ES-I3 (cell line): ENCODE measurements around the gene CCDC187.
"Not testable (repeated sequence)": the region's sequence is repeated elsewhere in the genome, so short reads cannot be mapped to it uniquely, and the experiment has no call there.

ENCODE experiments used
- H3K36me3 ChIP-seq: 2 replicates; pipeline ENCODE4 v1.6.1; 2013; ENCODE audit warnings: mild to moderate bottlenecking, low read length, control low read depth, moderate library complexity; ENCODE audit not compliant: insufficient read depth
- H3K4me1 ChIP-seq: 2 replicates; pipeline ENCODE4 v1.6.1; 2013; ENCODE audit warnings: mild to moderate bottlenecking, control low read depth, low read length; ENCODE audit not compliant: insufficient read depth
- H3K9ac ChIP-seq: 2 replicates; pipeline ENCODE4 v1.6.1; 2013; ENCODE audit warnings: low read depth, mild to moderate bottlenecking, low read length, moderate library complexity
- H3K9me3 ChIP-seq: 2 replicates; pipeline ENCODE4 v1.6.1; 2013; ENCODE audit warnings: mild to moderate bottlenecking, low read length, moderate library complexity; ENCODE audit not compliant: control insufficient read depth, insufficient read depth

The CCDC187 gene

DNA sequence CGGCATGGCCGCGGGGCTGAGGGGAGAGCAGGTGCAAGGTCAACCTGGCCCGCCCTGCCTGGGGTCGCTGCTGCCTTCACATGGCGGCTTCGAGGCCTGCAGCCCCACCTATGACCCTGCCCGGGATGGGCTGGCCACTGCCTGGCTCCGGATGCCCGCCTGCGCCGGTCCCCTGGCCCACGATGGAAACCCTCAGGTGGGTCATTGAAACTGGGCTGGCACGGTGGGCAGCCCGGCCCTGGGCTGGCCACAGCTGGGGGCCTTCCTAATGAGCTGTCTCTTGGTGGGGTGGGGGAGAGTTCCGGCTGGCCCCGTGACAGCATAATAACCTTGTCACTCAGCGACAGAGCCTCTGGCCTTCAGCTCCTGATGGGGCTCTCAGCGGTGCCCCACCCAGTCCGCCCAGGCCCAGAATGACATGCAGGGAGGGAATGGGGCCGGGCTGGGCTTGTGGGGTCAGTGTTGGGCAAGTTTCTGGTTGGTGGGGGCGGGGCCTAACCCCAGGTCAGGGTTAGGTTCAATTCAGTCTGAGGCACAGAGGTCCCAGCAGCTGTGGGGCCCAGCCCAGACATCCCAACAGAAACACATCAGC is at the start of gene CCDC187:
CCDC187 (minus strand) TSS at position 270 of the 592 bp plus-strand sequence; CDS start at position 6, 264 bp downstream.
- no peak within 1 kb of the TSS for H3K9ac ChIP-seq
- H3K4me1 ChIP-seq, result no peaks in the 10 kb centered on the region

DNA sequence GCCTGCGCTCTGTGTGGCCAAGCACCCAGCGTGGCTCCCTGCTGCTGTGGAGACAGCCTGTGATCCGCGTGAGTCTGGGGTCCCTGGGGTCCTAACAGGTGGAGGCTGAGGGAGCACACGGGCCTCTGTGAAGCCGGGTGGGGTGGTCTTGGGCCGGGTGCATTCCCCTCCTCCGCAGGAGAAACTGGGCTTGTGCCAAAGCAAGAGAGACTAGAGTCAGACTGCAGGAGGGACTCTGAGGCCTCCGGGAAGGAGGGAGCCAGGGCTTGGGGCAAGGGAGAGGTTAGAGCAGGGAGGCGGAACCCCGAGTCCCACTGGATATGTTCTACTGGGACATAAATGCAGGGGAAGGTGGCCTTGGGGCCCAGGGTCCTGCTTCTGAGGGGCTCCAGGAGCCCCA is 49.2 kb upstream of the CCDC187 start:
- Histone ChIP-seq H3K9ac (no peak overlapping the region), H3K4me1 (no peaks in the 10 kb centered on the region), H3K9me3 (no peaks in the 10 kb centered on the region), H3K36me3 (no peaks in the 10 kb centered on the region; the same call in none of the 2 replicates)

More for the DNA sequence above, at the start of gene CCDC187:
- no peaks in the 10 kb centered on the region for H3K9me3 ChIP-seq
- no peaks in the 10 kb centered on the region for H3K36me3 ChIP-seq

DNA sequence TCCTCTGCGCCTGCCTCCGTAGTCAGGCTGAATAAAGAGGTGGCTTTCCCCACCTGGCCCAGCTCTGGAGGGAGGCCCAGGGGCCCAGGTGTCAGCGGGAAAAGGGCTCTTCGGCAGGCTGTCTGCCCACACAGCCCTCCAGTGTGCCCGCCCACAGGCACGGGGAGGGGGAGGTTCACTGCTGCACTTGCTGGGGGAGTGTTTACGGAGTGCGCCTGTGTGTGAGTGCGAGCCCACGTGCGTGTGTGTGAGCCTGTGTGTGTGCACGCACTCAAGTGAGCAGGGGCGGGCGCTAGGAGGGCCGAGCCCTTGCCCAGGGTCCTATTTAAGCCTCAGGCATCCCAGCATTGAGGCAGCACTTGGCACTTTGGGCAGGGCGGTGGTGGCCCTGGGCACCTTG is 48.8 kb upstream of the CCDC187 start:
- H3K9me3 ChIP-seq, result no peaks in the 10 kb centered on the region
- no peak overlapping the region; the same call in 1 of the 2 replicates for H3K9ac ChIP-seq
- no peaks in the 10 kb centered on the region for H3K4me1 ChIP-seq
- no peaks in the 10 kb centered on the region; the same call in none of the 2 replicates for H3K36me3 ChIP-seq

DNA sequence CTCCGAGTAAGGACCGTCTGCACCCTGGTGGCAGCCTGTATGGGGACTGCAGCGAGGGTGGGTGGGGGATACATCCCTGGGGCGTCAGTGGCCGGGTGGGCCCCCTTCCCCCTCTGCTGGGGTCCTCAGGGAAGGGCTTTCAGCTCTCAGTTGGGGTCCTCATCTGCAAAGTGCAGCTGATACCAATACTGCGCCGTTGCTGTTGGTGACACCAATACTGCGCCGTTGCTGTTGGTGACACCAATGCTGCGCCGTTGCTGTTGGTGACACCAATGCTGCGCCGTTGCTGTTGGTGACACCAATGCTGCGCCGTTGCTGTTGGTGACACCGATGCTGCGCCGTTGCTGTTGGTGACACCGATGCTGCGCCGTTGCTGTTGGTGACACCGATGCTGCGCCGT is 48.0 kb upstream of the CCDC187 start:
- H3K4me1 ChIP-seq, H3K9ac ChIP-seq, H3K36me3 ChIP-seq, H3K9me3 ChIP-seq: not testable (repeated sequence)

DNA sequence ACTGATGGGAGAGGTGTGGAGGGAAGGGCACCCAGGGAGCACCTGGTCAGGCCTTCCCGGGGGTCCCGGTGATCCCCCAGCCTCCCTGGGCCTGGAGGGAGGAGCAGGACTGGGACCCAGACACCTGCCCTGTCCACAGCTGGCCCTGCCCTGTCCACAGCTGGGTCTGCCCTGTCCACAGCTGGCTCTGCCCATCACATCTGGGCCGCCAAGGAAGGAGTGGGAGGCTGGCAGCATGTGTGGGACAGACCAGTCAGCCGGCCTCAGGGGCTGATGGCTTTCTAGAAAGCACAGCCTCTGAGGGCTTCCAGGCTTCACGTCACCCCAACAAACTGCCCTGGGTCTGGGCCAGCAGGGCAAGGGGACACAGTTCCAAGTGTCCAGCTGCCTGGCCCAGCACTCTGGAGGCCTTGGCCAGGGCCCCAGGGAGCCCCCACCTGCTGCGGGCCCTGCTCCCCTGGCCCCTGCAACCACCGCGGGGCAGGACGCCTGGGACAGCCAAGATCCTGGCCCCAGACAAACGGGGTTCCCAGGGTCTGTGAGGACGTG is 47.4 kb upstream of the CCDC187 start:
- no peaks in the 10 kb centered on the region for H3K9me3 ChIP-seq
- peaks cover 1% of the 10 kb centered on the region; the same call in 1 of the 2 replicates for H3K4me1 ChIP-seq
- no peaks in the 10 kb centered on the region; the same call in 1 of the 2 replicates for H3K36me3 ChIP-seq
- no peak overlapping the region for H3K9ac ChIP-seq

DNA sequence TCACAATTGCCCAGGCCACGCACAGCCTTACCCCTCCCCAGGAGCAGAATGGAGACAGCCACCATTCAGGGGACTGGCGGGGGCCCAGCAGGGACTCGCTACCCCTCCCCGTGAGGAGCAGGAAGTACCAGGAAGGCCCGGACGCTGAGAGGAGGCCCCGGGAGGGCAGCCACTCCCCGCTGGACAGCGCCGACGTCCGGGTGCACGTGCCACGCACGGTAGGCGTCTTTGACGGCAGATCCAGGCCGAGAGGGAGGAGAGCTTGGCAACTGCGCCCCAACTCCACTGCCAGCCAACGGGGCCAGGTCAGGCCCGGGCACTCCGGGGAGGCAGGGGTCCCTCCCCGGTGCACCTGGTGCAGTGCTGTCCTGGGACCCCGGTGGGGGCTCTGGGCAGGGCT is 45.7 kb upstream of the CCDC187 start:
- Histone ChIP-seq H3K4me1 (peaks cover 10% of the 10 kb centered on the region; the same call in 1 of the 2 replicates), H3K9ac (no peak overlapping the region), H3K36me3 (no peaks in the 10 kb centered on the region; the same call in 1 of the 2 replicates), H3K9me3 (no peaks in the 10 kb centered on the region)

DNA sequence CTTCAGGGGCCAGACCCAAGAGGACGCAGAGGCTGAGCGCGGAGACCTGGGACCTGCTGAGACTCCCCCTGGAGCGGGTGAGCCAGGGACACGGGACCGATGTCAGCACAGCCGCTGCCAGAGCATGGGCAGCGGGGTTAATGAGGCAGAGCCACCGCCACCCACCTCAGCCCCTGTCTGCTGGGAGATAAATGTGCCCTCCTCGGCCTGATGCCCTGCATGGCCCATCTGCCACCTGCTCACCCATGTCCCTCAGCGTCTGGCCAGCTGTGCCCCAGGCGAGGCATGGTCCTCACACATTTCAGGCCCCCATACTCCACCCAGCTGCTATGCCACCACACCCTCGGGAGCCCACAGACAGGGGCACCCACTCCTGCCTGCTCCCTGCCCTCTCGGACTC is 44.8 kb upstream of the CCDC187 start:
- H3K9ac ChIP-seq, result no peak overlapping the region
- no peaks in the 10 kb centered on the region; the same call in 1 of the 2 replicates for H3K36me3 ChIP-seq
- peaks cover 10% of the 10 kb centered on the region; the same call in 1 of the 2 replicates for H3K4me1 ChIP-seq
- no peaks in the 10 kb centered on the region for H3K9me3 ChIP-seq

DNA sequence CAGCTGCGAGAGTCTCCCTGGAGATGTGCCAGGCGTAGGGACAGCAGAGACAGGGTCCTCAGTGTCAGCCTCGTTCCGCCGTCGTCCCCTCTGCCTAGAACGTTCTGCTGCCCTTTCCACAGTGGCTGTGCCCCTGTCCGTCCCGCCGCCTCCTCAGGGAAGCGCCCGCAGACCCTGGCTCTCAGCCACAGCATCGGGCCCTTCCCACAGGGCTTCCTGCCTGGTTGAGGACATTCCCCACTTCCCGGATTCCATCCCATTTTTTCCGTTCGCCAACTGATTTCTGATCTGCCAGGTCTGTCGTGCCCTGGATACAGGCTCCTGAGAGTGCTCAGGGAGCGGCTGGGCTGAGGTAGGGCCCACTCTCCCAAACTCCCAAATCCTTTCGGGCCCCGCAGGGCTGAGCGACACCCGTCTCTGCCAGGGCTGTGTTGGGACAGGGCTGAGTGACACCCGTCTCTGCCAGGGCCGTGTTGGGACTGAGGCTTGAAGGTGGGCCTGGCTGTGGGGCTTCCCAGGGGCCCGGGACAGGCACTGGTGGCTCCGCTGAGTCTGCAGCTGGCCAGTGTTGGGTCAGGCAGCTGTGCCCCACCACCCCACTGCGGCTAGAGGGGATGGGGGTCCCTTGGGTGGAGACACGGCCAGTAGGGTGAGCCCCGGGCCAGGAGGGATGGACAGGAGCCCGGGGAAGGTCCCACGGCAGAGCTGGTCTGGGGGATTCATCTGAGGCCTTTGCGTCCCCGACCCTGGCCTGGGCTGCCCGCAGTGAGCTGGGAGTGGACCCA is 43.8 kb upstream of the CCDC187 start:
- no peaks in the 10 kb centered on the region; the same call in 1 of the 2 replicates for H3K36me3 ChIP-seq

DNA sequence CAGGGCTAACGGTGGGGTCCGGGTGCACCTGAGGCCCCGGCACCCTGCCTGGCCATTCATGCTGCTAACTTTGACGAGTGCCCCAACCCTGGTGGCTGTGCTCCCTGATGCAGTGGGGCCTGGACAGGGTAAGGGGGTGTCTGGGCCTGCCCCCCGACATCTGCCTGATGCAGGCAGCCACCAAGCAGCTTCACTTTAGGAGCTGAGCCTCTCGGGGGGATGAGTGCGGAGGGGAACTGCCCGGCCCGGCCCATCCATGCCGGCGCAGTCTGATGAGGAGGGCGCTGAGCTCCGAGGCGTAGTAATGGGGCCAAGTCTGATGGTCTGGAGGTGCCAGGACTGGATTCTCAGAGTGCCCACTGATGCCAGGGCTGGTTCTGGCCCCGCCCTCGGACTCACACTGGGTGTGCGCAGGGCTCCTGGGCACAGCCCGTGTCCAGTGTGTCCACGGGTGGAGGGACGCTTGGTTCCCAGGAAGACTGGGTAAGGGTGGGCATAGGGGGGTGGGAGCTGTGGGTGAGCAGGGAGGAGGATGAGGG is 43.1 kb upstream of the CCDC187 start:
- Histone ChIP-seq H3K9ac (no peak overlapping the region), H3K9me3 (no peaks in the 10 kb centered on the region), H3K36me3 (no peaks in the 10 kb centered on the region; the same call in 1 of the 2 replicates), H3K4me1 (peaks cover 10% of the 10 kb centered on the region)

More for the DNA sequence above, 43.8 kb upstream of the CCDC187 start:
- Histone ChIP-seq H3K4me1 (peaks cover 10% of the 10 kb centered on the region; the same call in 1 of the 2 replicates), H3K9me3 (no peaks in the 10 kb centered on the region), H3K9ac (no peak overlapping the region)

DNA sequence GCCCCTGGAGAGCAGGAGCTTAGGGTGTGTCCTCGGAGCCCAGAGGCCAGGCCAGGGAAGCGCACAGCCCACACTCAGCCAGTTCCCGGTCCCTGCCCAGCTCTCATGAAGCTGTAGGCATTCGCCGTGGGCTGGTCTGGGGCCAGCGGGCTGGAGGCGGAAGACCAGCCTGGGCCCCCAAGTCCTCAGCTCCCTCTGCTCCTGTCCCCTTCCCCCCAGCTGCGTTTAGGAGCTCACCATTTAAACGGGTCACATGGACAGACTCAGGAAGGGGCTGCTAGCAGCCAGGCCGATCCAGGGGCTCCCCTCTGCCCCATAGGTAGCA is 42.2 kb upstream of the CCDC187 start:
- H3K4me1 ChIP-seq, result peaks cover 10% of the 10 kb centered on the region
- H3K9me3 ChIP-seq, result no peaks in the 10 kb centered on the region
- H3K9ac ChIP-seq, result no peak overlapping the region
- H3K36me3 ChIP-seq, result no peaks in the 10 kb centered on the region; the same call in 1 of the 2 replicates

DNA sequence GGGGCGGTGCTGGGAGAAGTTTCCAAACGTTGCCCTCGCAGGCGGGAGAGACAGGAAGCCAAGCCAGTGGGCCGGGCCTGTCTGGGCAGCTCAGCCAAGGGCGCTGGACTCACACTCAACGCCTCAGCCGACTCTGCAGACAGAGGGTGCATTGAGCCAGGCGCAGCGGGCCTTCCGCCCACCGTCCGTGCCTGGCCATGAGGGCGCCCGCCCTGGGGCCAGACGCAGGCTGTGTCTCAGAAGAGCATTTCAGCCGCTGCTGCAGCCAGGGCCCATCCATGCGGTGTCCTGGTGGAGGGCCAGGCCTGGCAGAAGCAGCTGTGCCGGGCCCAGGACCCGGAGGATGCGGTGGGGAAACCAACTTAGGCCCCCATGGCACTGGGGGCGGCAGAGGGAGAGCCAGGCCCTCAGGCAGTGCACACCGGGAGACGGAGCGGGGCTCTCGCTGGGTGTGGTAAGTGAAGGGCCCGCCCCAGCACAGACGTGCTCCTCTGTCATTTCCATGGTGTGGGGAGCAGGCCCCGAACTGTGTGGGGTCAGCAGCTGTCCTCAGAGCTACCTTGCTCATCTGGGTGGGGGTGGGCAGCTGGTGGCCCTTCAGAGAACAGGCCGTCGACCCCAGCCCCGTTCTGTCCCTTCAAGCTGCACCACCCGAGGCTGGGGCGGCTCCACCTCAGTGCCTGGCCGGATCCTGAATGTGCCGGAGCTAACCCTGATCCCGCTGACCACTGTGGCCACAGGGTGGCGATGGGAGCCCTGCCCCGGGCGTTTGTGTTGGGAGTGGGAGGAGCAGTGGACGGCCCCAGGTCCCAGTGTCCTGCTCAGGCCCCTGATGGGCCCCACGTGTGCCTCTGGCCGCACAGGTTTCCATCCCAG is 41.6 kb upstream of the CCDC187 start:
- no peak overlapping the region for H3K9ac ChIP-seq
- peaks cover 10% of the 10 kb centered on the region for H3K4me1 ChIP-seq

DNA sequence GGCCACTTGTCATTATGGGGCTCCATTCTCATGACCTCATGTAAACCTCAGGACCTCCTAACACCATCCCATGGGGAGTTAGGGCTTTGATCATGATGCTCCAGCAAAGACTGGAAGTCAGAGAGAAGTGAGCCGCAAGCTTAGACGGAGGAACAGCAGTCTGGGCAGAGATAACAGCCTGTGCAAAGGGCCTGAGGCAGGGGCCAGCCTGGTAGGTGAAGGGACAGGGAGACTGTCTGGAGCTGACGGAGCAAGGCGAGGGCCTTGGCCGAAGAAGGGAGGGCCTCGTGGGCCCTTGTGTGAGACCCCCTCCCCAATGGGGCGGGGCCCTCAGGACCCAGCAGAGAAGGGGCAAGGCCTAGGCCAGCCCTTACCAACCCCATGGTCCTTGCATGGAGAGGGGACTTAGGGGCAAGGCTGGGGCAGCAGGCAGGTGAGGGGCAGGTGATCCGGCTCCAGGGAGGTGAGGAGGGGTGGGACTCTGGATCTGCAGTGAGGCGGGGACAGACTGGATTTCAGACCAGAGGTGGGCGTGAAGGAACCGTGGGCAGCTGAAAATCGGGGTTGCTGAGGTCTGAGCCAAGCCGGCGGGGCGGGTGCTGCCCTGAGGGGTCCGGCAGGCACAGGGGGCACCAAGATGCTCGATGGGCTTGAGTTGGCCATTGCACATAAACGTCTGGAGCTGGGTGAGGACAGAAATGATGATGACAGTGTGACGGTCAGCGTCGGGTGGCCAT is 40.8 kb upstream of the CCDC187 start:
- Histone ChIP-seq H3K9ac (no peak overlapping the region), H3K36me3 (no peaks in the 10 kb centered on the region; the same call in none of the 2 replicates), H3K4me1 (peaks cover 10% of the 10 kb centered on the region), H3K9me3 (no peaks in the 10 kb centered on the region)

More for the DNA sequence above, 41.6 kb upstream of the CCDC187 start:
- Histone ChIP-seq H3K36me3 (no peaks in the 10 kb centered on the region; the same call in none of the 2 replicates), H3K9me3 (no peaks in the 10 kb centered on the region)

DNA sequence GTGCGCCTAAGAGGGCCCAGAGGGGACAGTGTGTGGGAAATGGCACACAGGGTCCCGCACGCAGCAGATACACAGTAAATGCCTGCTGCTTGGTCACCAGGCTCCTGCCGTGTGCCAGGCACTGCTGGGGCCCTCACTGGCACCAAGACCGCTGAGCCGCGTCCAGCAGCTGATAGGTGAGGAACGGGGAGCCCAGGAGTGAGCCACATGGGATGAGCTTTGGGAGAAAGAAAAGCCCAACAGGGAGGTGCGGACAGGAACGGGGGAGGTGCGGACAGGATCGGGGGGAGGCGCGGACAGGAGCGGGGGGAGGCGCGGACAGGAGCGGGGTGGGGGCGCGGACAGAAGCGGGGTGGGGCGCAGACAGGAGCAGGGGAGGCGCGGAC is 40.0 kb upstream of the CCDC187 start:
- peaks cover 10% of the 10 kb centered on the region for H3K4me1 ChIP-seq
- no peak overlapping the region for H3K9ac ChIP-seq
- H3K9me3 ChIP-seq, result no peaks in the 10 kb centered on the region
- no peaks in the 10 kb centered on the region; the same call in none of the 2 replicates for H3K36me3 ChIP-seq
